GM12878 (cell line): ENCODE measurements around the gene CLEC14A. TPM values are rescaled to one million over a fixed set of nuclear protein-coding genes. Genes with fewer than 3 reads are reported as not detected.

Experiments
- ATAC-seq: fragments of 200-7000 bp; cut with Tn5 transposase; 3 replicates; pipeline ENCODE4 v1.9.1; 2020; ENCODE audit warnings: mild to moderate bottlenecking, moderate library complexity
- BruUV-seq: library from RNA; stranded (reverse); fragments of 400-500 nt; replicated peaks from 2 replicates; lab custom pipeline; 2021; lab: Mats Ljungman, UMichigan
- CTCF ChIA-PET: fragments of 300-600 bp; sonication (Branson Sonifier 250); formaldehyde crosslinking; extraction: SDS; loops from one replicate; lab custom pipeline; 2021; ENCODE audit warnings: inconsistent platforms; lab: Yijun Ruan, JAX
- POLR2A ChIA-PET: fragments of 350-600 bp; formaldehyde crosslinking; extraction: SDS; loops from one replicate; lab custom pipeline; 2021; ENCODE audit warnings: inconsistent platforms; lab: Charles Lee
- RAD21 ChIA-PET: fragments of 300-600 bp; sonication (Branson Sonifier 250); formaldehyde crosslinking; loops from one replicate; lab custom pipeline; 2023; ENCODE audit warnings: antibody characterized with exemption; ENCODE audit not compliant: unreplicated experiment; lab: Charles Lee
- SMC1A ChIA-PET: fragments of 300-600 bp; sonication (Branson Sonifier 250); formaldehyde crosslinking; loops from one replicate; lab custom pipeline; 2023; ENCODE audit not compliant: unreplicated experiment, uncharacterized antibody; lab: Charles Lee
- DNase-seq: peaks from one replicate; pipeline ENCODE4 v3.0.0-alpha.2; 2011; ENCODE audit warnings: low read depth, low spot score
- FAIRE-seq: peaks from 3 replicates; lab custom pipeline; 2011; peaks lifted over from hg19 to GRCh38; lab: Jason Lieb, UNC
- H2AFZ ChIP-seq: 2 replicates; pipeline ENCODE4 v1.6.0; 2011; ENCODE audit warnings: low read depth, low read length, control low read depth; ENCODE audit not compliant: control insufficient read depth
- H3K27ac ChIP-seq: 2 replicates; pipeline ENCODE4 v1.5.1; 2011; ENCODE audit warnings: control low read depth; ENCODE audit not compliant: control insufficient read depth, insufficient read depth
- H3K27me3 ChIP-seq, 2 experiments: replicated peaks in 1 of 2; 2 replicates each; pipeline versions ENCODE4 v1.6.0 to v1.6.1; 2011; ENCODE audit warnings: low read length in 1 of 2; ENCODE audit not compliant: control insufficient read depth in 2 of 2, insufficient read depth in 2 of 2
- H3K36me3 ChIP-seq, 2 experiments: 2 replicates each; pipeline ENCODE4 v1.5.1; 2011; ENCODE audit warnings: low read length in 1 of 2; ENCODE audit not compliant: control insufficient read depth in 2 of 2, insufficient read depth in 2 of 2
- H3K4me1 ChIP-seq: 2 replicates; pipeline ENCODE4 v1.6.1; 2011; ENCODE audit warnings: mild to moderate bottlenecking, low read length, moderate library complexity, mixed read lengths; ENCODE audit not compliant: control insufficient read depth, insufficient read depth
- H3K4me2 ChIP-seq: 2 replicates; pipeline ENCODE4 v1.6.0; 2011; ENCODE audit warnings: control low read depth; ENCODE audit not compliant: control insufficient read depth, insufficient read depth
- H3K4me3 ChIP-seq: fragments of 200-600 bp; sonication (generic); 2 replicates; pipeline ENCODE4 v1.5.1; 2016
- H3K79me2 ChIP-seq: 2 replicates; pipeline ENCODE4 v1.6.0; 2011; ENCODE audit warnings: low read length; ENCODE audit not compliant: control insufficient read depth, insufficient read depth
- H3K9ac ChIP-seq: 2 replicates; pipeline ENCODE4 v1.8.0; 2011; ENCODE audit warnings: low read length, control low read depth, mixed read lengths; ENCODE audit not compliant: control insufficient read depth, insufficient read depth
- H3K9me3 ChIP-seq: replicated peaks from 3 replicates; pipeline ENCODE4 v1.5.1; 2011; ENCODE audit warnings: mild to moderate bottlenecking, low read length; ENCODE audit not compliant: control insufficient read depth, insufficient read depth
- H4K20me1 ChIP-seq: 2 replicates; pipeline ENCODE4 v1.6.0; 2011; ENCODE audit not compliant: control insufficient read depth, insufficient read depth
- CBFB ChIP-seq: IDR thresholded peaks from 2 replicates; pipeline ENCODE4 v1.6.1; 2016; ENCODE audit warnings: antibody characterized with exemption, low read depth
- CBX3 ChIP-seq: fragments of 200-600 bp; sonication (generic); IDR thresholded peaks from 2 replicates; pipeline ENCODE4 v1.6.1; 2016; ENCODE audit warnings: low read depth, borderline replicate concordance
- CHD4 ChIP-seq: fragments of 200-600 bp; sonication (generic); IDR thresholded peaks from 2 replicates; pipeline ENCODE4 v1.6.1; 2016; ENCODE audit warnings: mild to moderate bottlenecking
- EED ChIP-seq: sonication (generic); IDR thresholded peaks from 2 replicates; pipeline ENCODE4 v1.6.1; 2016; ENCODE audit warnings: antibody characterized with exemption, low read depth
- HDAC2 ChIP-seq: fragments of 200-600 bp; sonication (generic); IDR thresholded peaks from 2 replicates; pipeline ENCODE4 v1.6.1; 2017
- HDGF ChIP-seq: fragments of 450-650 bp; IDR thresholded peaks from 2 replicates; pipeline ENCODE4 v1.6.1; 2016; ENCODE audit warnings: antibody characterized with exemption
- MTA3 ChIP-seq: IDR thresholded peaks from 2 replicates; pipeline ENCODE4 v1.6.1; 2012; ENCODE audit warnings: low read length, inconsistent platforms, borderline replicate concordance
- RBBP5 ChIP-seq: fragments of 200-600 bp; sonication (generic); conservative IDR thresholded peaks from 2 replicates; pipeline ENCODE4 v1.6.1; 2016
- RCOR1 ChIP-seq: conservative IDR thresholded peaks from 2 replicates; pipeline ENCODE4 v1.6.1; 2012; ENCODE audit warnings: low read depth, low read length, improper control_type of control experiment
- SMAD1 ChIP-seq: fragments of 450-650 bp; IDR thresholded peaks from 2 replicates; pipeline ENCODE4 v1.6.1; 2018; ENCODE audit warnings: mild to moderate bottlenecking, low read depth; ENCODE audit not compliant: partially characterized antibody
- SMARCA5 ChIP-seq: fragments of 450-650 bp; IDR thresholded peaks from 2 replicates; pipeline ENCODE4 v1.6.1; 2017; ENCODE audit warnings: mild to moderate bottlenecking
- SUPT20H ChIP-seq: IDR thresholded peaks from 2 replicates; pipeline ENCODE4 v1.6.1; 2011; ENCODE audit warnings: low read depth, mild to moderate bottlenecking, low read length, moderate library complexity, borderline replicate concordance; ENCODE audit not compliant: control insufficient read depth
- TCF3 ChIP-seq: IDR thresholded peaks from 2 replicates; pipeline ENCODE4 v1.6.1; 2012; ENCODE audit warnings: low read depth, mild to moderate bottlenecking, low read length, borderline replicate concordance; ENCODE audit not compliant: insufficient read depth
- ZNF217 ChIP-seq: fragments of 450-650 bp; IDR thresholded peaks from 2 replicates; pipeline ENCODE4 v1.6.1; 2017; ENCODE audit warnings: antibody characterized with exemption, mild to moderate bottlenecking
- WGBS: methylation state at CpG from one replicate; pipeline ENCODE4 v1.1.6; 2016; ENCODE audit warnings: low lambda C conversion rate; ENCODE audit not compliant: insufficient replicate concordance, insufficient coverage; ENCODE audit errors: missing lambda C conversion rate; 5-methylcytosine and 5-hydroxymethylcytosine counted together
- in situ Hi-C: fragments of 300-500 bp; cut with MboI; formaldehyde crosslinking; loops from 9 replicates; pipeline ENCODE4 v1.14.3; 2018; ENCODE audit warnings: mixed read lengths
- intact Hi-C: fragments of 100-400 bp; cut with micrococcal nuclease; formaldehyde crosslinking; loops from one replicate; pipeline ENCODE4 v1.14.2; 2022; ENCODE audit not compliant: unreplicated experiment
- polyA plus RNA-seq, 11 experiments: library from polyadenylated mRNA; depleted of rRNA in 4 of 11; unstranded in 6 of 11; stranded (reverse) in 5 of 11; fragments of >200 nt; fragmentation: Nextera tagmentation in 4 of 11; fragmentation: Illumina TruSeq in 1 of 11; extraction: Ambion mirVana in 4 of 11; extraction: Trizol in 1 of 11; gene quantifications; 1 replicate in 1 of 11; 2 replicates in 10 of 11; pipeline versions ENCODE4 v1.2.1 to v1.2.3, GENCODE V29; 2011 to 2016; ENCODE audit warnings: inconsistent platforms in 2 of 11, missing spikeins in 2 of 11, low read depth in 1 of 11
- total RNA-seq, 4 experiments: library from RNA; depleted of rRNA in 3 of 4; stranded (reverse); fragments of >200 nt in 3 of 4; fragmentation: Illumina TruSeq in 1 of 4; extraction: Trizol in 1 of 4; gene quantifications; 2 replicates each; pipeline versions ENCODE4 v1.2.1 to v1.2.3, GENCODE V29; 2013 to 2021
- TF ChIP-seq, protein P1 (sequence below): fragments of 450-650 bp; IDR thresholded peaks from 2 replicates; pipeline ENCODE4 v1.6.1; 2014; ENCODE audit warnings: mild to moderate bottlenecking

The CLEC14A gene
- total and polyA plus RNA-seq, 10 of the 15 experiments (the other 5 are each of a cell fraction or from before 2014, with no cell fraction given): not detected

DNA sequence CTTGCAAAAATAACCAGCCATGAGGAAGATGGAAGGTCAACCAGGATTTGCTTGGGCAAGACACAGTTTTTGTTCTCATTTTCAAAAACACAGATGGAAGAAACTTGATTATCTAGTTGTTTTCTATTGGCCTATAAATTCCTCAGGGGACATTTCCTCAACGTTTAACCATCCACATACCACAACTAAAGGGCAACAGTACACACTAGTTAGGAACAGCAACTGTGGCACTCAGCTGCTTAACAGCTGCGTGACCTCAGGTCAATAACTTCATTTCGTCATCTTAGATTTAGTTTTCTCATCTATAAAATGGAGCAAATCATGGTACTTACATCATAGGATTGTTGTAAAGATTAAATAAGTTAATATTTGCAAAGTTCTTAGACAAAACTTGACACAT is 29.5 kb downstream of the CLEC14A start:
- no peaks in the 10 kb centered on the region for H3K79me2 ChIP-seq
- no peaks in the 10 kb centered on the region for H3K9me3 ChIP-seq
- no peak overlapping the region for H3K9ac ChIP-seq
- no peak overlapping the region for H2AFZ ChIP-seq
- no TSS peak for BruUV-seq
- 3% methylated on average over 3 of the region's 3 CpGs for WGBS
- POLR2A ChIA-PET: interaction anchor here (0.6 kb wide), 1 partner anchor 739 kb away, joined by 6 read pairs; no protein-coding TSS in a partner anchor
- DNase-seq (no peak), FAIRE-seq (no peak), ATAC-seq (no peak)
- no peak overlapping the region for H3K4me3 ChIP-seq
- intact Hi-C loops (no loop called here), in situ Hi-C loops (no loop called here)
- no peaks in the 10 kb centered on the region for H3K27me3 ChIP-seq
- CTCF ChIA-PET: no interaction called here
- RAD21 ChIA-PET: no interaction called here
- no peak overlapping the region for H3K27ac ChIP-seq
- H3K4me2 ChIP-seq: no peak overlapping the region
- TF ChIP-seq RBBP5: no peak
- no peak for TF ChIP-seq HDGF
- TF ChIP-seq SMAD1: no peak
- no peak for TF ChIP-seq MTA3
- TF ChIP-seq, protein P1, sequence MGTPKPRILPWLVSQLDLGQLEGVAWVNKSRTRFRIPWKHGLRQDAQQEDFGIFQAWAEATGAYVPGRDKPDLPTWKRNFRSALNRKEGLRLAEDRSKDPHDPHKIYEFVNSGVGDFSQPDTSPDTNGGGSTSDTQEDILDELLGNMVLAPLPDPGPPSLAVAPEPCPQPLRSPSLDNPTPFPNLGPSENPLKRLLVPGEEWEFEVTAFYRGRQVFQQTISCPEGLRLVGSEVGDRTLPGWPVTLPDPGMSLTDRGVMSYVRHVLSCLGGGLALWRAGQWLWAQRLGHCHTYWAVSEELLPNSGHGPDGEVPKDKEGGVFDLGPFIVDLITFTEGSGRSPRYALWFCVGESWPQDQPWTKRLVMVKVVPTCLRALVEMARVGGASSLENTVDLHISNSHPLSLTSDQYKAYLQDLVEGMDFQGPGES: no peak
- no peak for TF ChIP-seq CBX3
- no peak for TF ChIP-seq SUPT20H
- TF ChIP-seq TCF3: no peak
- no peak for TF ChIP-seq CBFB
- TF ChIP-seq ZNF217: no peak
- TF ChIP-seq SMARCA5: no peak
- TF ChIP-seq RCOR1: no peak
- TF ChIP-seq CHD4: no peak
- no peak for TF ChIP-seq HDAC2
- no peak for TF ChIP-seq EED
- no peaks in the 10 kb centered on the region for H4K20me1 ChIP-seq
- no peaks in the 10 kb centered on the region for H3K36me3 ChIP-seq
- SMC1A ChIA-PET: no interaction called here
- H3K4me1 ChIP-seq: no peaks in the 10 kb centered on the region
